ENCODE data around the gene LINGO1. TPM values are rescaled to one million over a fixed set of nuclear protein-coding genes. Genes with fewer than 3 reads are reported as not detected.

LINGO1 gene
- total RNA-seq, 1 donor: under 0.01 TPM

DNA sequence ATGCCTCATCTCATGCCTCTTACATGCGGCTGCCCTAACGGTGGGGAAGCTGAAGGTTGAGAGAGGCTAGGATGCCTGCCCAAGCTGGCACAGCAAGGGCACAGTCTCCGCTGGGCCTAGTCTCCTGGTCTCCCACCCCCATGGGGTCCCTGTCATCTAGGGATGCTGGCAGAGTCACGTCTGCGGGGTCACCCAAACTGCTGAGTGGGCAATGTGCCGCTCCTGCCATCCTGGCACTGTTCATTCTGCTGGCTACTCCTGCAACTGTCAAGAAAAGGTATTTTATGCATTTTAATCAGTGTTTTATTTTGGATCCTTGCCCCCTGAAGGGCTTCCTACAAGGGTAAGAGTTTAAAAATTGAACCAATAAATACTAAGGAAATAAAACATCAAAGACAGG lies 12.8 kb downstream of the LINGO1 start:
- DNase-seq (ENCODE audit: low read depth in 2 of 3, low spot score in 2 of 3): no peak

DNA sequence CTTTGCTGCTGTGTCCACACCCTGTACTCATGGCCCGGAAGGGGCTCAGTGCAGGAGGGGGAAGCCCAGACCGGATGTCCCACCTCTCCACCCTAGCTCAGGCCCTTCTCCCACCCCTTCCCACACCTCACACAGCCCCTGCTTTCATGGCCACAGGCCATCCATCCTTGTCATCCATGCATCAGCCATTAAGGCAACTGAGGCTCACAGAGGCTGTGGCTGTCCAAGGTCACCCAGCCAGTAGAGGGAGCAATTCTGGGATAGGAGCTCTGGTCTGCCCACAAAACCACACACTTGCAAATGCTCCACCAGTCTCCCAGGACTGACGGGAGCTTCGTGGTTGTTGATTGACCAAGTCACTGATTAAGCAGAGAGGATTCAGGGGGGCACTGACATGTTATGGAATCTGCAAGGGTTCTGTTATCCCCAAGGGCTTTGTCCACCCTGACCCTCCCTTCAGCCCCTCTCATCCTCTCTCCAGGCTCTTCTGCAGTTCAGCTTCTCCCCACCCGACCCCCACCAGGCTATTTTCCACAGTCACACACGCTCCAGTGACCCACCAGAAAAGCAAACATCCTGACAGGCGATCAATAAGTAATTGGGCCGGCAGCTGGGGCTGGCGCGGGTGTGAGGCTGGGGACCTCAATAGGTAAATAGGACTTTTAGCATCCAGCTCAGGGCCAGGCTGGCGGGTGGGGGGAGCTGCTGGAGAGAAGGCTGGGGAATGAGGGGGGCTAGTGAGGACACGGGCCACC lies 15.1 kb downstream of the LINGO1 start:
- no peak for DNase-seq (ENCODE audit: low read depth in 2 of 3, low spot score in 2 of 3)

- no peak for DNase-seq (ENCODE audit: low read depth in 2 of 3, low spot score in 2 of 3)
These were observed 16.6 kb downstream of the LINGO1 start for GRCh38 chr15:77616072-77616471.

- no peak for DNase-seq (ENCODE audit: low read depth in 2 of 3, low spot score in 2 of 3)
These were observed 17.2 kb downstream of the LINGO1 start for GRCh38 chr15:77615472-77615871.

DNA sequence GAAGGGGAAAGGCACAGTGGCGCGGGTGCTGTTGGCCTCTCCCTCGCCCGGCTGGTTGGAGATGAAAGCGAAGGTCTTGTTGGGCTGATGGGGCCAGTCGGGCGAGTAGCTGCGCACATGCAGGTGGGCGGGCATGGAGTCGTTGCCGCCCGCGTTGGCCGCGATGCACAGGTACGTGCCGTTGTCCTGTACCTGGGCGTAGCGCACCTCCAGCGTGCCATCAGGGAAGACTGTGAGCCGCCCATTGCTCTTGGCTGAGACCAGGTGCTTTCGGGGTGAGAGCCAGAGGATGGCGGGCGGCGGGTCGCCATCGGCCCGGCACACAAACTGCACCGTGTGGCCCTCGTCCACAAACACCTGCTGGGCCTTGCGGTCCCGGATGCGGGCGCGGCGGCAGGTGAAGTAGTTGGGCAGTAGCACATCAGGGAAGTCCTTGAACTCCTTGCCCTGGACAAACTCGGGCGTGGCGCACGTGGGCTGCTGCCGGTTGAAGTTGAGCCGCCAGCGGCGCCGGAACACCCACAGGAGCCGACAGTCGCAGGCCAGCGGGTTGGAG lies 18.4 kb downstream of the LINGO1 start:
- no peak for DNase-seq (ENCODE audit: low read depth in 2 of 3, low spot score in 2 of 3)

GRCh38 chr15:77613814-77614213 lies 18.9 kb downstream of the LINGO1 start:
- no peak for DNase-seq (ENCODE audit: low read depth in 2 of 3, low spot score in 2 of 3)

GRCh38 chr15:77612958-77613601 lies 19.6 kb downstream of the LINGO1 start:
- DNase-seq (ENCODE audit: low read depth in 2 of 3, low spot score in 2 of 3): no peak

DNA sequence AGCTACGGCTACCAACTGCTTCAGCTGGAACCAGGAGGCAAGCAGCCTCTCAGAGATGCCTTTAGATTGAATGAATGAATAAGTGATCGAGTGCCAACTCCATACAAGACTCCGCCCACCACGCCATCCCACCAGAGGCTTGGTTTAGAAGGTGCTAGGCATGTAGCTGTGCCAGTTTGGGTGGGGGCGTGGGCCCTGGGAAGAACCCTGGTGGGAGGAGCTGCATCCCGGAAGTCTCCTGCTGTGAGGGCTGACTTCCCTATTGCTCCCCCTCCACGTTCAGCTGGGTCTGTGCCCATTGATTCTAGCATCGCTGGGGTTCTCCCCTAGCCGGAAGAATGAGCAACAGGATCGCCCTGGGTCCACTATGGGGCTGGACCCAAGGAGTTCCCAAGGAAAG lies 20.9 kb downstream of the LINGO1 start:
- DNase-seq (ENCODE audit: low read depth in 2 of 3, low spot score in 2 of 3): no peak

GRCh38 chr15:77610731-77611130 lies 22.0 kb downstream of the LINGO1 start:
- no peak for DNase-seq (ENCODE audit: low read depth in 2 of 3, low spot score in 2 of 3)

DNA sequence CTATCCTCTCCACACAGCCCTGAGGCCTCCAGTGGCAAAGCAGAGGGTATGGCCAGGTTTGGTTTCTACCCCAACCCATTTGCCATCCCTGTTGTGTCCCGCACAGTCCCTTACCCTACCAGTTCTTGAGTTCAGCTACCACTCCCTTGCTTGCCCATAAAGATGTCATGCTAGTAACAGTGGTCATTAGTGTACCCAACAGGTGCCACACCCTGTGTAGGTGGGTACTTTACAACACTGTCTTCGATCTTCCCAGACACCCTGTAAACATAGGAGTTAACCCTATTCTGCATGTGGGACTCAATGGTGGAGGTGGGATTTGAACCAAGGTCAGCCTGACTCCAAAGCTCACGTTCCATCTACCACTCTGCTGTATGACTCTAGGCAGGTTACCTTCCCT lies 23.2 kb downstream of the LINGO1 start:
- DNase-seq (ENCODE audit: low read depth in 2 of 3, low spot score in 2 of 3): no peak

- DNase-seq (ENCODE audit: low read depth in 2 of 3, low spot score in 2 of 3): no peak
These were observed 23.9 kb downstream of the LINGO1 start for GRCh38 chr15:77608774-77609173.

DNA sequence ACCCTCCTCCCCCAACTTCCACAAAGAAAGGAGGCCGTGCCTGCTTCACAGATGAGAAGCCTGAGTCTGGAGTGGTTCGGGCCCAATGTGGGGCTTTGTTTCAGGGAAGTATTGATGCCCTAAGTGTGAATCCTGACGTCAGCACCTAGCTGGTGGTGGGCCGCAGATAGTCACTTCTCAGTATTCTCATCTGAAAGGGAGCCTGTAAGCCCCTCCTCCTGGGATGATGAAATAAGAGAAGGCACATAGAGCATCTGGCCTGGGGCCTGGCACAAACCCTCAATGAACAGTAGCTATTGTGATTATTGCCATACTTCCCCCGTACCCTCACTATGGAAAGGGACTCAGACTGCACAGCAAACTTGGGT lies 24.8 kb downstream of the LINGO1 start:
- no peak for DNase-seq (ENCODE audit: low read depth in 2 of 3, low spot score in 2 of 3)

DNA sequence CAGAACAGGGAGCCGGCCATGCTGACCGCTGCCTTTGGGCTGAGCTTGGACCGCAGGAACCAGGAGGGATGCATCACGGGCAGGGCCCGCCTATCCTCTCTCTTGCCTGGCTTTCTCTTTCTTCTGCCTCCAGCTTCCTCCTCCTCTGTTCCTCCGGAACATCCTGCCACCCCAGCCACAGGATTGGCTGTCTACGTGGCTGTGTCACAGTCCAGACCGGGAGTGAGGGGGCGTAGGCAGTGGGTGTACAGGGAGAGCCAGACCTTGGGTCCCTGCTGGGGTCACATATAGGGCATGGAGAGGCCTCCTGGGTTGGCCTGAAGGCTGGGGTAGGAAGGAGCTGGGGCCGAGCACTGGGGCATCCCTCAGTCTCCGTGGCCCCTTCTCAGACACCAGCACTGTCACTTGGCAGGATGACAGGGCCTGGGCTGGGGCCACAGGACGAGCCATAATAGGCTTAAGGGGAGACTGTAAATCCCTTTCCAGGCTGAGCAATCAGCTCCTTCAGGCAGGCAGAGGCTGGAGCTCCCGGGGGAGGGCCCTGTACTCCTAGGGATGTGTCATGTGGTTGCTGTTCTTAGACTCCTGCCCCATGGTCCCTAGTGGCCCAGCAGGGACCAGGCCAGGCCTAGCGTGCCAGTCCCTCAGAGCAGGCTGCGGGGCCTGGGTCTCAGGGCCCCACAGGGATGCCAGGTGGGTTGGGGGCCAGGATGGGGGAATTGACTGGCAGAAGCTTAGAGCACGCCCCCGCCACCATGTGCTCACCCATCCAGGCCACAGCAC lies 25.4 kb downstream of the LINGO1 start:
- DNase-seq (ENCODE audit: low read depth in 2 of 3, low spot score in 2 of 3): no peak

DNA sequence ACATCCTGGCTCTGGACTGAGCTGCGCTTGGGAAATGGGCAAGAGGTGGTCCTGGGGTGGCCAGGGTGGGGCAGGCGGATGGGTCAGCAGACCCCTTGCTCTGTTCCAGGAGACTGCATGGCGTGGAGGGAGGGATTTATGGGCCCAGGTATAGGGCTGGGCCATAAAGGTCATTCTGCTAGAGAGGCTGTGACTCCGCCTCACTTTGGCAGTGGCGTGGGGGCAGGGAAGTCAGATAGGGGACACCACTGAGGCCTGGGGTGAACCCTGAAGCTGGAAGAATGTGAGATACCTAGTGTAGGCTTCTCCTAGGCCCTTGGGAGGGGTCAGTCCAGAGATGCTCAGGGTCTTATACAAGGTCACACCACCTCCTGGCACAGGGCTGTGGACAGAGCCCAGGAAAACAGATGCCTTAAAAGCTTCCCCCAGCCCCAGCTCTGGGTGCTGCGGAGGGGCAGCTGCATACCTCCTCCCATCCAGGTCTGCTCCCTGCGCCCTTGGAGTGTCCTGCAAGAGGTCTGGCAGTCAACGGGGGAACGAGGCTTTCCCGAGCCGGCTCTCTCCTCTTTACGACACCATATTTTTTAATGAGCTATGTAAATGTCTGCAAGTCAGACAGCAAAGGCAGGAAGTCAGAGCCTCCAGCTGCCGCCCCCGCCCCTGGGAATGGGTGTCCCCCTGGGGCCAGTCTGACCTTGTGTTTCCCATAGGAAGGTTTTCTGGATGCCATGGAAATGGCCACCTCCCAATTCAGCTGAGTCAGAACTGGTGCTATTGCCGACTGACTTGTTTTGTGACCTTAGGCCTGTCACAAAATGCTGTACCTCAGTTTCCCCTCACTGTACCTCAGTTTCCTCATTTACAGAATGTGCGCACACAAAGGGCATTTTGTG lies 26.3 kb downstream of the LINGO1 start:
- no peak for DNase-seq (ENCODE audit: low read depth in 2 of 3, low spot score in 2 of 3)

DNA sequence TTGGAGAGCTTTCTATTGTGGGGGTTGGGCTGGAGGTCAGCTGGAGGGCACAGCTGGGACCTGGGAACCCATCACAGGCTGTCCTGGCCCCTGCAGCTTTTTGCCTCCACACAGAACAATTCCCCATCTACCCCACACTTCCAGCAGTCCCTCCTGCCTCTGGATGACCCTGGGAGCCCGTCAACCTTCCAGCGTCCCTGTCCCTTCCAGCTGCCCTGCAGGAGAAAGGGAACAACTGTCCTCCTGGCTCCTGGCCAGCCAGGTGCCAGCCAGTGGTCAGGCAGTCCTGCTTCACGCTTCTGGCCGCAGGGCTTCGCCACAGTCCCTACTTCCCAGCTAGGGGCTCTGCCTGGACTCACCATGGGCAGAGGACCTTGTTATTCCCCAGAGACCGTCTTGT lies 27.2 kb downstream of the LINGO1 start:
- DNase-seq (ENCODE audit: low read depth in 2 of 3, low spot score in 2 of 3): no peak

DNA sequence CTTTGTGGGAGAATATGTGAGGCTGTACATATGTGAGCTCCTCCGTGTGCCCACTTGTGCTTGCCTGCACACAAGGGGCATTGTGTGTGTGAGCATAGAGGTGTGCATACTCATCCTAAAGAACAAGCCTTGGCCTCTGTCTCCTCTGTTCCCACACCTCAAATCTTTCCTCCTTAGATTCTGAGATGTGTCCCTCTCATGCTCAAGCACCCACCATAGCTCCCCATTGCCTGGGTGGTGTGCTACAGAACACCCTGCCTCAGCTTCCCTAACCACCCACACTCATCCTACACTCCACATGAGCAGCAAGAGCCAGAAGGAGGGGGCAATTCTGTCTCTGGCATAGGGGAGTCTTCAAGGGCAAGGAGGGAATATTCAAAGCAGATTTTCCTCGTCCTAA lies 27.7 kb downstream of the LINGO1 start:
- DNase-seq (ENCODE audit: low read depth in 2 of 3, low spot score in 2 of 3): no peak

DNA sequence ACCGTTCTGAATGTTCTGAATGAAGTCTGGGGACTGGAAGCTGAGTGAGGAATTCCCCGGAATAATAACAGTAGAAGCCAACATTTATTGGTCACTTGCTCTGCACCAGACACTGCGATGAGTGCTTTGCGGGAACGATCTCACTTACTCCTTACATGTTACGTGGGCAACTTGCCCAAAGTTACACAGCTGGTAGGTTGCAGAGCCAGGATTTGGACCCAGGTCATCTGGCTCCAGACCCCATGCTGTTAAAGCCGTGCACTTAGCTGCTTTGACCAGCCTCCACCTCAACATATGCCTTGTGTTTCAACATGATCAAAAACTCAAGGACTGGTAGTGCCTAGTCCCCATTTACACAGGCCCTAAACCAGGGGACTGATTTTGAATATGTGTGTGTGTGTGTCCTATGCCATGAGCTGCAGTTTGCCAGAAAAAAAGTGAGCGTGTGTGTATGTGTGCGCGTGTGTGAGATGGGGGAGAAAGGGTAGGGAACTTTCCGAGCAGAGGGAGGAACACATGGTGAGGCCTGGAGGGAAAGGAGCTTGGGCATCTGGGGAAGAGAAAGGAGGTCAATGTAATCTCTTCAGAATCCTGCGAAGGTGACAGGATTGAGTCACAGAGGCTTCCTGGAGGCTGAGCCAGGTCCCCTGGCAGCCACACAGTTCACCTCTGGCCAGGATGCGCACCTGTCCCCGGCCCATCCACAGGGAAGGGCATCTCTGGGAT lies 28.9 kb downstream of the LINGO1 start:
- DNase-seq (ENCODE audit: low read depth in 2 of 3, low spot score in 2 of 3): no peak

DNA sequence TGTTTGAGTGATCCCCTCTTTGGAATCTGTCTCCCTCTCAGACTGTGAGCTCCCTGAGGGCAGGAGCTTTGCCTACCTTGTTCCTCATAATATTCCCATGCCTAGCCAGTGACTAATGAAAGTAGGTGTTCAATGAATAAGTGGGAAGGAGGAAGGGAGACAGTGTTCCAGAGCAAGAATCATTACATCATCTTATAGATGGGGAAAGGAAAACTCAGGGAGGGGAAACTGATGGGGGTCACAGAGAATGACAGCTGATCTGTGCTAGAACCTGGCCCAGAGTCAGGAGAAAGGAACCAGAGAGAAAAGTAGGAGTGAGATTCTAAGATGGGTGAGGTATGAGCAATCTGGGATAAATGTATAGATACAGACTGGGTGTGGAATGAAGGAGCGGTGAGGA lies 29.9 kb downstream of the LINGO1 start:
- DNase-seq (ENCODE audit: low read depth in 2 of 3, low spot score in 2 of 3): no peak

DNA sequence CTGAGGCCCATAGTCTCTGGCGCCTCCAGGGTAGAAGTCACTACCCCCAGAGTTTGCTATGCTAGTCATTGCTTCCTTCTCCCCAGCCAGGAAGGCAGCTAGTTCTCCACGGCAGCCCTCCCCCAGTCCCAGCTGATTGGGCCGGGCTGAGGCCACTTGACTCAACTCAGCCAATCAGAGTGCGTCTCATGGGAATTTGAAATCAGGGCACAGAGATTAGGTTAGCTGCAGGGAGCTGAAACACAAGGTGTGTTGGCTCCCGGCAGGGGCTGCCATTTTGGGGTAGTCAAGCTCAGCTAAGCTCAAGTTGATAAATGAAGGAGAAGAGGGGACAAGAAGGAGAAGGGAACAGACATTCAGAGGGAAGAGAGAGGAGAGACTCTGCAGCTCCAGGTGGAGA lies 32.8 kb downstream of the LINGO1 start:
- peak in 1 of 3 donors; percentile 42 for DNase-seq (ENCODE audit: low read depth in 2 of 3, low spot score in 2 of 3)

DNA sequence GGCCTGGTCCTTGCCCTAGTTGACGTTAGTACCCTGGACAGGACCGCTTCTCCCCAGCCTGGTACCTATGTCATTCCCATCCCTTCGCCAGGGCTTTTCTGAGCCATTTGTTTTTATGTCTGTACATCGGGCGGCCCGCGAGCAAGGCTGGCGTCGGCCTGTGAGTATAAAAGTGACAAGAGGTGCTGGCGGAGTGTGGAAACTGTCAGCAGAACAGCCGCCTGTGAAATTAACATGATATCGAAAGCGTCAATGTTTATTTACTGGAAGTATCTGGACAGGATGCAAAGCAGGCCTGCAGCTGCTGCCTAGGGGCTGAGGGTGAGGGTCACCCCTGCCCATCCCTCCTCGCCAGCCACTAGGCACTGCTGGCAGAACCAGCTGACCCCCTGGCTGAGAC lies 33.4 kb downstream of the LINGO1 start:
- DNase-seq (ENCODE audit: low read depth in 2 of 3, low spot score in 2 of 3): no peak

Measured in hematopoietic multipotent progenitor cell (in vitro differentiated cells).